Thoracic aorta (tissue), 2 donors: ENCODE data around the gene ABLIM2. TPM values are rescaled to one million over a fixed set of nuclear protein-coding genes. Genes with fewer than 3 reads are reported as not detected.

Source experiments
- ATAC-seq: fragments of 150-250 bp; one replicate; pipeline ENCODE4 v1.8.0; 2017; ENCODE audit warnings: low read depth; ENCODE audit not compliant: insufficient number of reproducible peaks, low FRiP score
- DNase-seq: peaks from one replicate; pipeline ENCODE4 v3.0.0-alpha.2; 2020; ENCODE audit warnings: low spot score
- H3K27ac ChIP-seq, 2 donors: fragments of 200-600 bp; sonication (generic); 1 replicate in 1 of 2; 2 replicates in 1 of 2; pipeline ENCODE4 v1.5.1; 2016; ENCODE audit warnings: mild to moderate bottlenecking in 2 of 2, moderate library complexity in 2 of 2
- H3K27me3 ChIP-seq: fragments of 200-600 bp; sonication (generic); replicated peaks from 2 replicates; pipeline ENCODE4 v1.6.0; 2016; ENCODE audit warnings: mild to moderate bottlenecking; ENCODE audit not compliant: insufficient read depth
- H3K36me3 ChIP-seq: fragments of 200-600 bp; sonication (generic); one replicate; pipeline ENCODE4 v1.5.1; 2016
- H3K4me1 ChIP-seq, 2 donors: fragments of 200-600 bp; sonication (generic); 1 replicate in 1 of 2; 2 replicates in 1 of 2; pipeline versions ENCODE4 v1.5.1 to v1.6.0; 2016; ENCODE audit warnings: low read depth in 2 of 2, mild to moderate bottlenecking in 1 of 2; ENCODE audit not compliant: control insufficient read depth in 1 of 2
- H3K4me3 ChIP-seq: fragments of 200-600 bp; sonication (generic); 2 replicates; pipeline ENCODE4 v1.5.1; 2016; ENCODE audit warnings: mild to moderate bottlenecking
- H3K9me3 ChIP-seq: fragments of 200-600 bp; sonication (generic); 2 replicates; pipeline ENCODE4 v1.5.1; 2016
- total RNA-seq, 2 donors: library from RNA; depleted of rRNA; stranded (reverse); fragments of >200 nt; gene quantifications; one replicate each; pipeline versions ENCODE4 v1.1.0 to v1.2.3, GENCODE V29; 2016
- TF ChIP-seq, protein P1 (sequence below): fragments of 200-600 bp; sonication (generic); IDR thresholded peaks from one replicate; pipeline ENCODE4 v1.5.1; 2019; ENCODE audit warnings: antibody characterized with exemption

Gene ABLIM2
- total RNA-seq, 2 donors from 2014 or later, result 25.6 to 28.6 TPM

DNA sequence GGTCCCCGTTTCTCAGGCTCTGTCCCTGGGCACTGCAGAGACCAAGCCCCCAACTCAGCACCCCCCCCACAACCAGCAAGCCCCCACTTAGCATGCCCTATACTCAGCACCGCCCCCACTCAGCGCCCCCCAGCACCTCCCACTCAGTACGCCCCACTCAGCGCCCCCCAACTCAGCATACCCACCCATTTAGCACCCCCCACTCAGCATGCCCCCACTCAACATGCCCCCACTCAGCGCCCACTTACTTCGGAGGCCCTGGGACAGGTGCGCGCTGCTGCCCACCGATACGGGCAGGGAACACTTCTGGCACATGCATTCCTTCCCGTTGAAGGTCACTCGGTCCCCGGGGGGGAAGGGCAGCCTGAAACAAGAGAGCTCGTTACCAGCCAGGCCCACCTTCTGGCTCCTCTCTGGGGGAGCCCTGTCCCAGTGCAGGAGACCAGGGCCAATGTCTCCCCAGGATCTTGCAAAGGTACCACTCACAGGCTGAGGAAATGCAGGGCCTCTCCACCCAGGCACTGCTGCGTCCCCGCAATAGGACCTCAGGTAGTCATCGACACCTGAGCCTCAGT is 70.6 kb downstream of the ABLIM2 start:
- Histone ChIP-seq H3K4me1 (no peaks in the 10 kb centered on the region), H3K36me3 (no peaks in the 10 kb centered on the region), H3K9me3 (no peaks in the 10 kb centered on the region), H3K27ac (no peak overlapping the region), H3K4me3 (no peak overlapping the region), H3K27me3 (no peaks in the 10 kb centered on the region)
- TF ChIP-seq, protein P1, sequence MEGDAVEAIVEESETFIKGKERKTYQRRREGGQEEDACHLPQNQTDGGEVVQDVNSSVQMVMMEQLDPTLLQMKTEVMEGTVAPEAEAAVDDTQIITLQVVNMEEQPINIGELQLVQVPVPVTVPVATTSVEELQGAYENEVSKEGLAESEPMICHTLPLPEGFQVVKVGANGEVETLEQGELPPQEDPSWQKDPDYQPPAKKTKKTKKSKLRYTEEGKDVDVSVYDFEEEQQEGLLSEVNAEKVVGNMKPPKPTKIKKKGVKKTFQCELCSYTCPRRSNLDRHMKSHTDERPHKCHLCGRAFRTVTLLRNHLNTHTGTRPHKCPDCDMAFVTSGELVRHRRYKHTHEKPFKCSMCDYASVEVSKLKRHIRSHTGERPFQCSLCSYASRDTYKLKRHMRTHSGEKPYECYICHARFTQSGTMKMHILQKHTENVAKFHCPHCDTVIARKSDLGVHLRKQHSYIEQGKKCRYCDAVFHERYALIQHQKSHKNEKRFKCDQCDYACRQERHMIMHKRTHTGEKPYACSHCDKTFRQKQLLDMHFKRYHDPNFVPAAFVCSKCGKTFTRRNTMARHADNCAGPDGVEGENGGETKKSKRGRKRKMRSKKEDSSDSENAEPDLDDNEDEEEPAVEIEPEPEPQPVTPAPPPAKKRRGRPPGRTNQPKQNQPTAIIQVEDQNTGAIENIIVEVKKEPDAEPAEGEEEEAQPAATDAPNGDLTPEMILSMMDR, result no peak
- no peak for ATAC-seq
- DNase-seq, result no peak

DNA sequence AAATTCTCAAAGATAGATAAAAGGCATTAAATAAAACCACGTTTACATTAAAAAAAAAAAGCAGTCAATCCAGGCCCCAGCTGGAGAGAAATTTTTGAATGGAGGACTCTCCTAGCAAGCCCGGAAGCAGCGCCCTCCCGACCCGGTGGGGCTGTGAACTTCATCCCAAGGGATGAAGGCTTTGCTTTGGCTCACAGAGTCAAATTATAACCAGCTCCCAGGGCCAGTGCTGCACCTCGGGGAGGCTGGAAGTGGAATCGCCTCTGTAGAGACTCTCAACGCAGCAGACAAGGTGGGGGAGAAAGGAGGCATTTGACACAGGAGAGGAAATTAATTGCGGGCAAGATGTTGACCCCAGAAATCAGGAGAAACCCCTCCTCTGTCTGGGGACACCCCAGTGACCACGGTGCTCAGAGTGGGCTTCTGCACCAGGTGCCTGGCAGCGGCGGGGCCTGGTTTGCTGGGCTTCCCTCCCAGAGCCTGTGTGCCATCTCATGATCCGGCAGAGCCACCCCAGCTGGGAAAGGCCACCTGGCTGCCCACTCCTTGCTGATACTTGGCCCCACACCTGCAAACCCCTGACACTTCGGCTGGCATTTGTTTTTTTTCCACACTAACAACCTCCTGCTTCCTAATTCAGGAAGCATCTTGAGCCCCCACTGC is 71.7 kb downstream of the ABLIM2 start:
- H3K27ac ChIP-seq, result no peak overlapping the region
- no peaks in the 10 kb centered on the region for H3K36me3 ChIP-seq
- ATAC-seq, result no peak
- H3K27me3 ChIP-seq, result no peaks in the 10 kb centered on the region
- no peak overlapping the region for H3K4me3 ChIP-seq
- no peaks in the 10 kb centered on the region for H3K9me3 ChIP-seq
- no peak for DNase-seq
- no peaks in the 10 kb centered on the region for H3K4me1 ChIP-seq
- TF ChIP-seq, protein P1, result no peak

GRCh38 chr4:8085491-8086117 is 73.0 kb downstream of the ABLIM2 start:
- DNase-seq (no peak), ATAC-seq (no peak)
- H3K27ac ChIP-seq, result no peak overlapping the region

DNA sequence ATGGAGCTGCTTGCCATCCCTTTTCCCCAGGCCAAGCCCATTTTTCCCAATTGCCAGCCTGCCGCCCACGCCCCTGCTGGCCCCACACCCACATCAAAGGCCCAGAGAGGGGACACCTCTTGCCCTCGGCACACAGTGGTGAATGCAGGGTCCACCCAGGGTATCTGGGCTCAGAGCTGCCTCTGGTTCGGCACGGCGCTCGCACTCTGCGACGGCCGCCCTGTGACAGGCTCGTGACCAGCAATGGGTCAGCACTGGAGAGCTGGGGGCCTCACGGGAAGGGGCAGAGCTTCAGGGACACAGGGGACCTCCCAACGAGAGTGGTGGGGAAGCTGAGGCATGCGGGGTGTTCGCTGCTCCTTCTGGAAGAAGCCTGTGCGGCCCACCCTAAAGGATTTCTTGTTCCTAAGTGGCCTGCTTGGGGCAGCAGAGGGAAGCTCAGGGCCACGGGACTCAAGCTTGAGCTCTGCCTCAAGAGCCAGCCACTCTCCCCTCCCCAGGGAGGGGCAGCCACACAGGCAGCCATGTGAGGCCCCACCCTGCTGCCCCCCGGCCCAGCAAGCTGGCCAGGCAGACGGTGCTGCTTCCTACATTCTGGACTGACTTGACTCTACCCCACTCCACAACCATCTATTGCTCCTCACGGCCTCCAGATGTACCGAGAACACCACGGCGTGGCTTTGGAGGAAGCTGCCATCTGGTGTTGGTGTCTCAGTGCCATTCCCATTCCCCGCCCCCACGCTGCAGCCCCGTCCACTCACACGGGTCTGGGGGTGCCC is 73.7 kb downstream of the ABLIM2 start:
- Histone ChIP-seq H3K27me3 (no peaks in the 10 kb centered on the region), H3K27ac (no peak overlapping the region), H3K4me1 (no peaks in the 10 kb centered on the region), H3K36me3 (no peaks in the 10 kb centered on the region), H3K9me3 (no peaks in the 10 kb centered on the region), H3K4me3 (no peak overlapping the region)
- TF ChIP-seq, protein P1, result no peak
- DNase-seq (no peak), ATAC-seq (no peak)

More at GRCh38 chr4:8085491-8086117, 73.0 kb downstream of the ABLIM2 start:
- no peak overlapping the region for H3K4me3 ChIP-seq
- H3K27me3 ChIP-seq, result no peaks in the 10 kb centered on the region
- H3K36me3 ChIP-seq, result no peaks in the 10 kb centered on the region
- no peaks in the 10 kb centered on the region for H3K4me1 ChIP-seq
- TF ChIP-seq, protein P1, result no peak
- no peaks in the 10 kb centered on the region for H3K9me3 ChIP-seq
